Subcutaneous abdominal adipose tissue (tissue), 5 donors: ENCODE data around the gene RGS12.

ENCODE experiments used
- H3K27ac ChIP-seq: one replicate; pipeline ENCODE4 v1.7.0; 2013; ENCODE audit warnings: low read depth, mild to moderate bottlenecking, inconsistent platforms, low read length, moderate library complexity
- H3K27me3 ChIP-seq, 5 donors: one replicate each; pipeline ENCODE4 v1.7.0; 2013; ENCODE audit warnings: low read length in 5 of 5, inconsistent platforms in 1 of 5; ENCODE audit not compliant: control insufficient read depth in 5 of 5, insufficient read depth in 4 of 5
- H3K36me3 ChIP-seq, 5 donors: one replicate each; pipeline ENCODE4 v1.7.0; 2013; ENCODE audit warnings: low read length in 5 of 5; ENCODE audit not compliant: control insufficient read depth in 5 of 5, insufficient read depth in 5 of 5
- H3K4me1 ChIP-seq, 5 donors: one replicate each; pipeline ENCODE4 v1.7.0; 2013; ENCODE audit warnings: low read length in 5 of 5, mild to moderate bottlenecking in 3 of 5, moderate library complexity in 1 of 5; ENCODE audit not compliant: control insufficient read depth in 5 of 5, insufficient read depth in 5 of 5
- H3K4me3 ChIP-seq, 5 donors: one replicate each; pipeline ENCODE4 v1.7.0; 2013; ENCODE audit warnings: low read length in 5 of 5, low read depth in 1 of 5
- H3K9ac ChIP-seq, 5 donors: one replicate each; pipeline ENCODE4 v1.7.0; 2013; ENCODE audit warnings: low read length in 5 of 5, mild to moderate bottlenecking in 4 of 5, moderate library complexity in 3 of 5
- H3K9me3 ChIP-seq, 5 donors: one replicate each; pipeline ENCODE4 v1.7.0; 2013; ENCODE audit warnings: low read length in 5 of 5; ENCODE audit not compliant: control insufficient read depth in 5 of 5
- donor health status: healthy.
- donor health status: healthy.
- donor health status: healthy.
- donor health status: healthy.
- donor health status: healthy.

The RGS12 gene

DNA sequence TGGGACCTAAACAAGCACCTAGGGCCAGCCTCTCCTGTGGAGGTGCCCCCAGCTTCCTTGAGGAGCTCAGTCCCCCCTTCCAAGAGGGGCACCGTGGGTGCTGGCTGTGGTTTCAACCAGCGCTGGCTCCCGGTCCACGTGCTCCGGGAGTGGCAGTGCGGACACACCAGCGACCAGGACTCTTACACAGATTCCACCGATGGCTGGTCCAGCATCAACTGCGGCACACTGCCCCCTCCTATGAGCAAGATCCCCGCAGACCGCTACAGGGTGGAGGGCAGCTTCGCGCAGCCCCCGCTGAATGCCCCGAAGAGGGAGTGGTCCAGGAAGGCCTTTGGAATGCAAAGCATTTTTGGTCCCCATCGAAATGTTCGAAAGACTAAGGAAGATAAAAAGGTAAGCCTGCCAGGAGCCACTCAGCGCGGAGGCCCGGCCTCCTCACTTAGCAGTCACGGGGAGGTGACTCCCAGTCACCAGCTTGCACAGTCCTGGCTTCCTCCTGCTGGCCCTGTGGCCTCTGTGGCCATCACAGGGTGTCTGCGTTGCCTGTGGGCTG is 24.9 kb downstream of the RGS12 start:
- Histone ChIP-seq H3K27me3 (no peaks in the 10 kb centered on the region), H3K4me3 (no peak overlapping the region), H3K9ac (no peak overlapping the region), H3K9me3 (no peaks in the 10 kb centered on the region), H3K4me1 (peaks cover 16 to 39% (median 32%) of the 10 kb centered on the region in 5 donors), H3K27ac (no peak overlapping the region), H3K36me3 (peaks cover 0 to 37% (median 23%) of the 10 kb centered on the region in 5 donors)

DNA sequence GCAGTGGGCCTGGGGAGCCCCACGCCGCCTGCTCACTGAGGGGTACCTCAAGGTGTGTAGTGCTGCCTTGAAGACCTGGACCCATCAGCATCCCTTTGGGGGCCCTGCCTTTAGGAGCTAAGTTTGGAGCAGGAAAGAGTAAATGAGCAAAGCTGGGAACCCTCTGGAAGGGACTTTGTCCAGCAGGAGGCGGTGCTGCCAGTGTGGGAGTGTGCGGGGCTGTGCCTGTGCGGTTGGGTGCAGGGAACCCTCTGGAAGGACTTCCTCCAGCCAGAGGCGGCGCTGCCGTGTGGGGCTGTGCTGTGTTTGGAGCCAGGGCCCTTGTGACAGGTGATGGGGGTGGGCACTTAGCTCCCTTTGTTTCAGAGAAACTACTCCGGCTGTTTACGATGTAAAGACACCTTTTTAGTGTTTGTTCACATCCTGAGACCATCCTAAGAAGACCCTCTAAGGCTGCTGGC is 25.8 kb downstream of the RGS12 start:
- H3K27ac ChIP-seq: no peak overlapping the region
- peaks cover 0 to 36% (median 23%) of the 10 kb centered on the region in 5 donors for H3K36me3 ChIP-seq
- H3K4me3 ChIP-seq: no peak overlapping the region
- peaks cover 16 to 45% (median 36%) of the 10 kb centered on the region in 5 donors for H3K4me1 ChIP-seq
- no peaks in the 10 kb centered on the region for H3K9me3 ChIP-seq
- no peaks in the 10 kb centered on the region for H3K27me3 ChIP-seq
- no peak overlapping the region for H3K9ac ChIP-seq

GRCh38 chr4:3320361-3321023 is 27.7 kb downstream of the RGS12 start:
- peaks cover 0 to 34% (median 27%) of the 10 kb centered on the region in 5 donors for H3K36me3 ChIP-seq
- H3K9me3 ChIP-seq: no peaks in the 10 kb centered on the region
- H3K9ac ChIP-seq: peak overlapping the region in 3 of 5 donors; percentile 8 to 67 (median 67)
- H3K27ac ChIP-seq: peak overlapping the region; percentile 97
- H3K4me1 ChIP-seq: peaks cover 16 to 50% (median 43%) of the 10 kb centered on the region in 5 donors
- peak overlapping the region in 3 of 5 donors; percentile 18 to 36 (median 22) for H3K4me3 ChIP-seq
- H3K27me3 ChIP-seq: no peaks in the 10 kb centered on the region

DNA sequence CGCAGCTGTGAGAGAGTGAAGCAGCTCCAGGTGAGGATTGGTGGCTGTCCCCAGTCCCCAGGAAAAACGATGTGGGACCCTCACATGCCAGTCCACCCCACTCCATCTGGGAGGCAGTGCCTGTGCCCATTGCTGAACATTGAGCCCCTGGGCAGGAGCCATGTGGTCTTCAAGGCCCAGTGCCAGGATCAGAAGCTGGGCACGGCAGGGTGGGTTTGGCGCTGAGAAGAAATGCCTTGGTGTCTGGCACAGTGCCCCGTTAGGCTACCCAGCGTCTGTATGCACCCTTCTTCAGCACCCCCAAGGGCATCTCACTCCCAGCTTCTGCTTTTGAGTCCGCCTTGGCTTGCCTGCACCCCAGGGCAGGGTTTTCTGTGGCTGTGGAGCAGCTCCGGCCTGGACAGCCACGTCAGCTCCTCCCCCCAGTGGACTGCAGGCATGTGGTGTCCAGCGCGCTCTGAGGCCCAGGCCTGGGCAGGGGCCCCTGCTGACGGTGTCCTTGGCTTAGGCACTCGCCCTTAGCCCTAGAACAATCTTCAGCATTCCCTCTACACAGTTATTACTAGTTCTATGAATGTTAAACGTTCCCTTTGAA is 28.6 kb downstream of the RGS12 start:
- Histone ChIP-seq H3K27me3 (no peaks in the 10 kb centered on the region), H3K4me1 (peaks cover 16 to 50% (median 43%) of the 10 kb centered on the region in 5 donors), H3K27ac (peak overlapping the region; percentile 97), H3K36me3 (peaks cover 0 to 30% (median 23%) of the 10 kb centered on the region in 5 donors), H3K9me3 (no peaks in the 10 kb centered on the region), H3K9ac (peak overlapping the region in 4 of 5 donors; percentile 8 to 67 (median 62)), H3K4me3 (peak overlapping the region in 4 of 5 donors; percentile 11 to 36 (median 20))

DNA sequence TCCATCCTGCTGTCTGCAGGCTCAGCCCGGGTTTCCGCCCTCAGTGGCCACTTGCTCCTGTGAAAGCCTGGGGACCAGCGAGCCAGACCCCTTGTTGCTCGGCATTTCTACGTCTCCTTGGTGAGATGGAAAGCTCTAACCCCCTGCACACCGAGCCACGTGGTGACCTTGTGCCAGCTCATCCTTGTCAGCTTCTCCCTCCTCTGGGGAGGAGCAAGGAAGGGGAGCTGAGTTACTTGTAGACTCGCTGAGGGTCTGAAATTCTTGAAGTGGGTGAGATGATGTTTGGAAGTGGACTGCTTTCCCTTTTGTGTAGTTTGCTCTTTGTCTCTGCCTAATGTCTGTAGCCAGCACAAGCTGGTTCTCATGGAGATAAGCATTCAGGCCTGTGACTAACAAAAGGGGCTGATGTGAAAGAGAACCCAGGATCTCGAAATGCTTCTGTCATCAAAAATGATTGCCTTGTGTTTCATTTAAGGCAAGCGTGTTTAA is 29.3 kb downstream of the RGS12 start:
- H3K9me3 ChIP-seq: no peaks in the 10 kb centered on the region
- peak overlapping the region in 3 of 5 donors; percentile 15 to 36 (median 27) for H3K4me3 ChIP-seq
- H3K27ac ChIP-seq: peak overlapping the region; percentile 97
- H3K36me3 ChIP-seq: peaks cover 0 to 22% (median 16%) of the 10 kb centered on the region in 5 donors
- H3K27me3 ChIP-seq: no peaks in the 10 kb centered on the region
- peaks cover 16 to 50% (median 43%) of the 10 kb centered on the region in 5 donors for H3K4me1 ChIP-seq
- H3K9ac ChIP-seq: peak overlapping the region in 3 of 5 donors; percentile 26 to 67 (median 56)

DNA sequence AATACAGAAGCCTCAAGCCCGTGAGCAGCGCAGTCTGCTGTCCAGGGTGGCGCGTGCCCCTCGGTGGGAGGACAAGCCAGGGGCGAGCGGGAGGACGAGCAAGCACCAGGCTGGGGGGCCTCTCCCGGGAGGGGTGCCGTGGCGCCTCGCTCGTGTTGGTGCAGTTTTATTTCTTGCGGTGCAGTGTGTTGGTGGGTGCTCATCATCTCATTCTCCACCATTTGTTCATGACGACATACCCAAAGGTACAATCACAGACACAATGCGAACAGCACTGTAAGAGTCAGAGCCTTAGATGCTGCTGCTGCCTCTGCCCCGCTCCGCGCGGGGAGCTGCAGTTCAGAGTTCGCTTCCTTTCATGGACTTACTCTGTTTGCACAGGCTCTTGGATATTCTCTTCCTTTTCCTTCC is 30.3 kb downstream of the RGS12 start:
- Histone ChIP-seq H3K9me3 (no peaks in the 10 kb centered on the region), H3K4me3 (no peak overlapping the region), H3K36me3 (peaks cover 0 to 13% (median 8%) of the 10 kb centered on the region in 5 donors), H3K27ac (peak overlapping the region; percentile 97), H3K4me1 (peaks cover 15 to 48% (median 42%) of the 10 kb centered on the region in 5 donors), H3K9ac (no peak overlapping the region), H3K27me3 (no peaks in the 10 kb centered on the region)

DNA sequence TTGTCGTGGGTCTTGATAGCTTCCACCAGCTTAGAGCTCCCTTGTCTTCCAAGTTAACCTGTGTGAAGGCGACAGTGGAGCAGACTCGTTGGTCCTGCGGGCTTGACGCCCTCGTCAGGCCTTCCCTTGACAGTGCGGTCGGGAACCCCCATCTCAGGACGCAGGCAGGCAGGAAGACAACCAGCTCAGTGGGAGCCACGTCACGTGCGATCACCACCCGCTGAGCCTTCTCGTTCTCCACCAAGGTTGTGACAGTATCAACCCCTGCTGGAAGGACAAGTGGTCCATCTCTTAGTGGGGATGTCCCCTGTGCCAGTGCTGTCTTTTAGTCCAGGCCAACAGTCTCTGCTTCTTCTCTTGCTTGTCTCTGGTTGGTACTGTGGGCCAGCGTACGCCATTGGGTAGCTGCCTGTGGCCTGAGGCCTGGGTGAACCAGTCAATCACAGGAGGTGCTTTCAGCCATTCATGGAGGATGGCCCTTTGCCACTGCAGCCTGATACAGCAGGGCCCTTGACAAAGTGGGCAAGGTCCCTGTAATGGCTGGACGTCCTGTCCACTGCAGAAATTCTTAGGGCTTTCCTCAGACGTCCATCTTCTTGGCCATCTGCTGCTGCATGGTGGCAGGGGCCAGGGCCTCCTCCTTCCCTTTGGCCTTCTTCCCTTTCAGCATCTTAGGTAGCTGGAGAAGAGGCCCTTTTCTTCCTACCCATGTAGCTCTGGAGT is 31.4 kb downstream of the RGS12 start:
- no peak overlapping the region for H3K4me3 ChIP-seq
- peak overlapping the region; percentile 97 for H3K27ac ChIP-seq
- H3K36me3 ChIP-seq: peaks cover 0 to 5% (median 2%) of the 10 kb centered on the region in 5 donors

GRCh38 chr4:3328814-3329663 is 36.2 kb downstream of the RGS12 start:
- Histone ChIP-seq H3K4me3 (no peak overlapping the region), H3K9me3 (no peaks in the 10 kb centered on the region), H3K27me3 (no peaks in the 10 kb centered on the region), H3K9ac (no peak overlapping the region), H3K4me1 (peaks cover 0 to 23% (median 6%) of the 10 kb centered on the region in 5 donors), H3K27ac (no peak overlapping the region), H3K36me3 (peaks cover 0 to 3% (median 0%) of the 10 kb centered on the region in 5 donors)

More for the DNA sequence above, 31.4 kb downstream of the RGS12 start:
- peaks cover 12 to 43% (median 37%) of the 10 kb centered on the region in 5 donors for H3K4me1 ChIP-seq
- H3K9me3 ChIP-seq: no peaks in the 10 kb centered on the region
- no peak overlapping the region for H3K9ac ChIP-seq
- H3K27me3 ChIP-seq: no peaks in the 10 kb centered on the region

GRCh38 chr4:3329887-3330286 is 37.1 kb downstream of the RGS12 start:
- Histone ChIP-seq H3K27ac (no peak overlapping the region), H3K27me3 (no peaks in the 10 kb centered on the region), H3K9me3 (no peaks in the 10 kb centered on the region), H3K36me3 (no peaks in the 10 kb centered on the region), H3K4me1 (peaks cover 0 to 21% (median 0%) of the 10 kb centered on the region in 5 donors), H3K9ac (no peak overlapping the region), H3K4me3 (no peak overlapping the region)
